SK-N-SH (cell line): ENCODE measurements around the gene MAX. TPM values are rescaled to one million over a fixed set of nuclear protein-coding genes. Genes with fewer than 3 reads are reported as not detected.

Experiments used
- CTCF ChIA-PET: fragments of 300-600, 350-600 bp; formaldehyde crosslinking; extraction: SDS; loops from one replicate; lab custom pipeline; 2021; lab: Yijun Ruan, JAX
- POLR2A ChIA-PET: fragments of 350-600 bp; sonication (Branson Sonifier 250); formaldehyde crosslinking; extraction: SDS; loops from one replicate; lab custom pipeline; 2020; ENCODE audit warnings: antibody characterized with exemption, inconsistent platforms; lab: Yijun Ruan, JAX
- DNase-seq: peaks from one replicate; pipeline ENCODE4 v3.0.0; 2012
- H2AFZ ChIP-seq: fragments of 200-600 bp; sonication (generic); 2 replicates; pipeline ENCODE4 v1.8.1; 2016; ENCODE audit warnings: antibody characterized with exemption, mild to moderate bottlenecking, low read depth
- H3F3A ChIP-seq: fragments of 200-600 bp; sonication (generic); replicated peaks from 2 replicates; pipeline ENCODE3; 2016; ENCODE audit warnings: antibody characterized with exemption, mild to moderate bottlenecking; ENCODE audit not compliant: insufficient read depth
- H3K27ac ChIP-seq, 2 experiments: fragments of 200-500 bp in 1 of 2; fragments of 200-600 bp in 1 of 2; sonication (Bioruptor generic) in 1 of 2; sonication (generic), shearing (Covaris generic) in 1 of 2; 2 replicates each; pipeline versions ENCODE4 v1.5.1 to v1.6.1; 2014 to 2016; ENCODE audit warnings: low read depth in 2 of 2, inconsistent platforms in 1 of 2, low read length in 1 of 2, mild to moderate bottlenecking in 1 of 2, mixed read lengths in 1 of 2
- H3K27me3 ChIP-seq: fragments of 200-600 bp; sonication (generic), shearing (Covaris generic); 2 replicates; pipeline ENCODE4 v1.6.1; 2016; ENCODE audit warnings: mixed run types; ENCODE audit not compliant: insufficient read depth
- H3K36me3 ChIP-seq, 2 experiments: fragments of 200-500 bp in 1 of 2; fragments of 200-600 bp in 1 of 2; sonication (Bioruptor generic) in 1 of 2; sonication (generic) in 1 of 2; replicated peaks in 1 of 2; 2 replicates each; pipeline versions ENCODE3 to v1.5.1; 2014 to 2016; ENCODE audit warnings: low read length in 1 of 2, mild to moderate bottlenecking in 1 of 2; ENCODE audit not compliant: insufficient read depth in 2 of 2, control insufficient read depth in 1 of 2
- H3K4me1 ChIP-seq, 2 experiments: fragments of 200-500 bp in 1 of 2; fragments of 200-600 bp in 1 of 2; sonication (Bioruptor generic) in 1 of 2; sonication (generic), shearing (Covaris generic) in 1 of 2; 2 replicates each; pipeline versions ENCODE4 v1.5.1 to v1.6.1; 2014 to 2016; ENCODE audit warnings: low read depth in 1 of 2, low read length in 1 of 2, mixed run types in 1 of 2; ENCODE audit not compliant: insufficient read depth in 2 of 2, control insufficient read depth in 1 of 2
- H3K4me2 ChIP-seq: fragments of 200-600 bp; sonication (generic), shearing (Covaris generic); 2 replicates; pipeline ENCODE4 v1.6.1; 2017; ENCODE audit warnings: mixed run types
- H3K4me3 ChIP-seq, 2 experiments: fragments of 200-500 bp in 1 of 2; fragments of 200-600 bp in 1 of 2; sonication (Bioruptor generic) in 1 of 2; sonication (generic), shearing (Covaris generic) in 1 of 2; 2 replicates each; pipeline versions ENCODE4 v1.5.1 to v1.8.1; 2014 to 2016; ENCODE audit warnings: low read depth in 2 of 2, inconsistent platforms in 1 of 2, low read length in 1 of 2, mild to moderate bottlenecking in 1 of 2, mixed read lengths in 1 of 2, moderate library complexity in 1 of 2
- H3K79me2 ChIP-seq: fragments of 200-600 bp; sonication (generic); 2 replicates; pipeline ENCODE4 v1.8.1; 2017; ENCODE audit warnings: mild to moderate bottlenecking; ENCODE audit not compliant: insufficient read depth
- H3K9ac ChIP-seq: fragments of 200-600 bp; sonication (generic); 2 replicates; pipeline ENCODE4 v1.6.1; 2017; ENCODE audit warnings: mixed run types
- H3K9me2 ChIP-seq: fragments of 200-600 bp; sonication (generic); 2 replicates; pipeline ENCODE4 v1.6.1; 2017; ENCODE audit warnings: mixed run types
- H3K9me3 ChIP-seq: fragments of 200-600 bp; sonication (generic); 2 replicates; pipeline ENCODE4 v1.6.1; 2017; ENCODE audit warnings: mixed run types, mild to moderate bottlenecking, moderate library complexity
- H4K20me1 ChIP-seq: fragments of 200-600 bp; sonication (generic); 2 replicates; pipeline ENCODE4 v1.6.1; 2017; ENCODE audit warnings: mild to moderate bottlenecking, mixed run types; ENCODE audit not compliant: insufficient read depth
- JUND ChIP-seq: IDR thresholded peaks from 2 replicates; pipeline ENCODE4 v1.4.0; 2012
- MEF2A ChIP-seq: IDR thresholded peaks from 2 replicates; pipeline ENCODE4 v1.4.0; 2012; ENCODE audit warnings: low read depth, borderline replicate concordance
- YY1 ChIP-seq: IDR thresholded peaks from 2 replicates; pipeline ENCODE4 v1.4.0; 2012; ENCODE audit warnings: low read depth, mild to moderate bottlenecking
- WGBS: methylation state at CpG from one replicate; pipeline ENCODE4 v1.1.6; 2017; ENCODE audit warnings: low lambda C conversion rate; 5-methylcytosine and 5-hydroxymethylcytosine counted together
- polyA plus RNA-seq, 3 experiments: library from polyadenylated mRNA; depleted of rRNA; stranded (reverse); fragments of >200 nt; gene quantifications; 2 replicates each; pipeline ENCODE4 v1.2.3, GENCODE V29; 2012
- TF ChIP-seq, protein P1 (sequence below): fragments of 150-350 bp; IDR thresholded peaks from 2 replicates; pipeline ENCODE4 v1.6.1; 2016; ENCODE audit warnings: mild to moderate bottlenecking, low read depth, low read length
- TF ChIP-seq, protein P2 (sequence below): IDR thresholded peaks from 2 replicates; pipeline ENCODE4; 2012

MAX gene
- polyA plus RNA-seq, 1 of the 3 experiments (the other 2 are of a cell fraction), result 103 TPM

DNA sequence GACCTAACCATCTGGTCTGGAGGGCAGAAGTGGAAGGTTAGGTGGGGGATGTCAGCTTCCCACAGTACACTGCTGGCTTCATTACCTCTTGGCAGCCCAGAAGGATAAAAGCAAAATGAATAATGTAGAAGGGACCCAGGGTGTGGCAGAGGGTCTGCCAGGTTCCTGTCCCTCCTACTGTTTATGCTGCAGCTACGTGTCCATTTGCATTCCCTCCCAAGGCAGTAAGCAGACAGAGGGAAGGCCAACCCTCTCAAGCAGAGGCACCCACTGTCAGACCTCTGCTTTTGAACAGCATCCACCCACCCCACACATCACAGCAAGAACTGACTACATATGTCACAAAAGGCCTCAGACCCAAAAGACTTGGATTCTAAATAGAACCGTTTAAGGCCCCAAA is 19.4 kb downstream of the MAX start:
- TF ChIP-seq, protein P1, sequence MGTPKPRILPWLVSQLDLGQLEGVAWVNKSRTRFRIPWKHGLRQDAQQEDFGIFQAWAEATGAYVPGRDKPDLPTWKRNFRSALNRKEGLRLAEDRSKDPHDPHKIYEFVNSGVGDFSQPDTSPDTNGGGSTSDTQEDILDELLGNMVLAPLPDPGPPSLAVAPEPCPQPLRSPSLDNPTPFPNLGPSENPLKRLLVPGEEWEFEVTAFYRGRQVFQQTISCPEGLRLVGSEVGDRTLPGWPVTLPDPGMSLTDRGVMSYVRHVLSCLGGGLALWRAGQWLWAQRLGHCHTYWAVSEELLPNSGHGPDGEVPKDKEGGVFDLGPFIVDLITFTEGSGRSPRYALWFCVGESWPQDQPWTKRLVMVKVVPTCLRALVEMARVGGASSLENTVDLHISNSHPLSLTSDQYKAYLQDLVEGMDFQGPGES, result no peak
- H3K27ac ChIP-seq, result no peak overlapping the region
- H3K9ac ChIP-seq, result no peak overlapping the region
- H3K27me3 ChIP-seq, result no peaks in the 10 kb centered on the region
- peaks cover 46% of the 10 kb centered on the region for H3K79me2 ChIP-seq
- no peak overlapping the region for H2AFZ ChIP-seq
- H3K4me1 ChIP-seq, result peaks cover 0 to 2% of the 10 kb centered on the region in 2 experiments; a peak in 2 of 4 replicates
- CTCF ChIA-PET, result interaction anchor here (0.7 to 1.0 kb wide), 2 partner anchors 9 to 902 kb away, joined by 3 to 4 read pairs; no protein-coding TSS in a partner anchor
- POLR2A ChIA-PET, result no interaction called here
- no peaks in the 10 kb centered on the region for H3F3A ChIP-seq
- peaks cover 13% of the 10 kb centered on the region for H4K20me1 ChIP-seq
- 98% methylated on average over 2 of the region's 2 CpGs for WGBS
- H3K4me3 ChIP-seq, result no peak overlapping the region
- no peak for DNase-seq
- H3K4me2 ChIP-seq, result no peak overlapping the region
- no peaks in the 10 kb centered on the region for H3K9me2 ChIP-seq
- no peaks in the 10 kb centered on the region for H3K9me3 ChIP-seq
- H3K36me3 ChIP-seq, result peaks cover 49 to 77% of the 10 kb centered on the region in 2 experiments

DNA sequence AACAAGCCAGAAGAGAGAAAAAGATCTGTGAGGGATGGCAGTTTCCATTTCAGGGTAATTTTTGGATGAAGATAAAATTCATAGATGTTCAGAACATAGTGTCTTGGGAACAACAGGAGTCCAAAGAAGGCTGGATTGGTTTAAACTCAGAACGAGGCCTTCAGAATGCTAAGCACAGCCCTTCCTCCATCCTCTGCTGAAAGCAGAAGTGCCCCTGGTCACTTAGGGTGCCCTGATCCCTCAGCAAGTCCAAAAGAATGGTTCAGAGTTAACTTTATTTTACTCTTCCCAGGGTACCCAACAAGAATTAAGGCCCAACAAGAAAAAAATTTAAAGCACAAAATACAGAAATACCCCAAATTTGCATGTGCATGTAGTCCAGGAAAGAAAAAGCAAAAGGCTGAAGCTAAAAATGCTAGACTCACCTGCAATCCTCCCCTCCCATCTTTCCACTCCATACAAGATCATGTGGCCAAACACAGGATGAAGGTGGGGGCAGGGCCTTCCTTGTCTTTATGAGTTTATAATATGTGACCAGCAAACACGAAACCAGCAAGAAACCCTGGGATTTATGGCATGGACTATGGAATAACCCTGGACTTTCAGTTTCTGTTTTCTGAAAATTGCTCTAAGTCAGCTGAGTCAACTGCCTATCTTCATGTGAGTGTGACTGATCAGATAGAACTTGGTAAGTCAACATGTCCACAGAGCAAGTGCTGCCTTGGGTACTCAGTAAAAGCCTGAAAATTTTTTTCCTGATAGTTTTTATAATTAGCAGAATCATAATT is 21.2 kb downstream of the MAX start:
- H3K36me3 ChIP-seq, result peaks cover 38 to 83% of the 10 kb centered on the region in 2 experiments
- H3F3A ChIP-seq, result no peaks in the 10 kb centered on the region

DNA sequence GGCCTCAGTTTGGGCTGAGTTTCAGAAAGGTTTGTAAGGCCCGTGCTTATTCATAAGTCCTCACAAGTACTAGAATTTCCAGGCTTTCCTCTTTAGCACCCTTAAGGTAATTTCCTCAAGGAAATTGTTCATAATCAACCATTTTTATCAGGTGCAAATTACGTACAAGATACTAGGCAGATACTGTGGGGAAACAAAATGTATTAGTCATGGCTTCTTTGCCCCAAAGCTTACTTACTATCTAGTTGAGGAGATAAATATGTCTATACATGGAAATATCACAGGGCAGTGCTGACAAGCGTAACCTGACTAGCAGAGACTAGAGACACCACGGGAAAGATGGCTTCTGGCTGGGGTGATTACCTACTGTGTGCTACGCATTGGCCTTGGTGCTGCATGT is 22.5 kb downstream of the MAX start:
- no peaks in the 10 kb centered on the region for H3F3A ChIP-seq
- 96% methylated on average over 5 of the region's 5 CpGs for WGBS
- no peaks in the 10 kb centered on the region for H3K9me3 ChIP-seq
- DNase-seq, result no peak
- no peak for TF ChIP-seq YY1
- no peak for TF ChIP-seq JUND
- H2AFZ ChIP-seq, result no peak overlapping the region
- H3K4me2 ChIP-seq, result no peak overlapping the region
- no peak overlapping the region for H3K27ac ChIP-seq
- CTCF ChIA-PET, result no interaction called here
- H4K20me1 ChIP-seq, result peaks cover 13% of the 10 kb centered on the region
- POLR2A ChIA-PET, result no interaction called here
- no peaks in the 10 kb centered on the region for H3K9me2 ChIP-seq
- H3K79me2 ChIP-seq, result peaks cover 41% of the 10 kb centered on the region
- H3K27me3 ChIP-seq, result no peaks in the 10 kb centered on the region
- H3K36me3 ChIP-seq, result peaks cover 39 to 85% of the 10 kb centered on the region in 2 experiments
- no peak overlapping the region for H3K4me3 ChIP-seq
- H3K4me1 ChIP-seq, result no peaks in the 10 kb centered on the region; a peak in 2 of 4 replicates
- no peak overlapping the region for H3K9ac ChIP-seq

More for the DNA sequence above, 21.2 kb downstream of the MAX start:
- Histone ChIP-seq H3K9me2 (no peaks in the 10 kb centered on the region), H3K4me3 (no peak overlapping the region), H3K4me1 (peaks cover 0 to 2% of the 10 kb centered on the region in 2 experiments; a peak in 2 of 4 replicates), H3K9me3 (no peaks in the 10 kb centered on the region), H3K27ac (no peak overlapping the region), H3K79me2 (peaks cover 41% of the 10 kb centered on the region), H4K20me1 (peaks cover 13% of the 10 kb centered on the region), H3K27me3 (no peaks in the 10 kb centered on the region), H3K4me2 (no peak overlapping the region), H3K9ac (no peak overlapping the region), H2AFZ (no peak overlapping the region)
- TF ChIP-seq, protein P2, sequence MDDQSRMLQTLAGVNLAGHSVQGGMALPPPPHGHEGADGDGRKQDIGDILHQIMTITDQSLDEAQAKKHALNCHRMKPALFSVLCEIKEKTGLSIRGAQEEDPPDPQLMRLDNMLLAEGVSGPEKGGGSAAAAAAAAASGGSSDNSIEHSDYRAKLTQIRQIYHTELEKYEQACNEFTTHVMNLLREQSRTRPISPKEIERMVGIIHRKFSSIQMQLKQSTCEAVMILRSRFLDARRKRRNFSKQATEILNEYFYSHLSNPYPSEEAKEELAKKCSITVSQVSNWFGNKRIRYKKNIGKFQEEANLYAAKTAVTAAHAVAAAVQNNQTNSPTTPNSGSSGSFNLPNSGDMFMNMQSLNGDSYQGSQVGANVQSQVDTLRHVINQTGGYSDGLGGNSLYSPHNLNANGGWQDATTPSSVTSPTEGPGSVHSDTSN, result no peak
- TF ChIP-seq MEF2A, result no peak
- TF ChIP-seq YY1, result no peak
- WGBS, result 100% methylated on average over 2 of the region's 2 CpGs
- no peak for DNase-seq
- CTCF ChIA-PET, result interaction anchor here (1.0 kb wide), 1 partner anchor 170 kb away, joined by 4 read pairs; no protein-coding TSS in a partner anchor
- POLR2A ChIA-PET, result no interaction called here
